Endothelial cell of umbilical vein (primary cell): ENCODE results near the gene ATRNL1. TPM values are rescaled to one million over a fixed set of nuclear protein-coding genes. Genes with fewer than 3 reads are reported as not detected.

Experiments used
- BruUV-seq: library from RNA; stranded (reverse); fragments of 400-500 nt; replicated peaks from 2 replicates; lab custom pipeline; 2021; lab: Mats Ljungman, UMichigan
- CTCF ChIA-PET: fragments of 300-600, 350-600 bp; sonication (Branson Sonifier 250); formaldehyde crosslinking; loops from one replicate; lab custom pipeline; 2021; ENCODE audit warnings: antibody characterized with exemption, inconsistent platforms; lab: Charles Lee
- POLR2A ChIA-PET: fragments of 300-600, 350-600 bp; sonication (Branson Sonifier 250); formaldehyde crosslinking; loops from one replicate; lab custom pipeline; 2021; ENCODE audit warnings: antibody characterized with exemption, inconsistent platforms; lab: Charles Lee
- DNase-seq: peaks from one replicate; pipeline ENCODE4 v3.0.0-alpha.2; 2011; ENCODE audit warnings: low read depth, low spot score
- FAIRE-seq: peaks from 2 replicates; lab custom pipeline; 2011; peaks lifted over from hg19 to GRCh38; lab: Jason Lieb, UNC
- H2AFZ ChIP-seq: 2 replicates; pipeline ENCODE4 v1.6.0; 2012; ENCODE audit warnings: low read depth, low read length, control low read depth, inconsistent platforms
- H3K27ac ChIP-seq: 2 replicates; pipeline ENCODE4 v1.5.1; 2011; ENCODE audit warnings: low read depth, mild to moderate bottlenecking, control low read depth, low read length, moderate library complexity; ENCODE audit not compliant: insufficient read depth
- H3K27me3 ChIP-seq, 2 experiments: 2 replicates each; pipeline versions ENCODE4 v1.6.0 to v1.6.1; 2011; ENCODE audit warnings: low read length in 2 of 2, mixed read lengths in 1 of 2; ENCODE audit not compliant: control insufficient read depth in 2 of 2, insufficient read depth in 2 of 2
- H3K36me3 ChIP-seq, 2 experiments: 2 replicates in 1 of 2; 3 replicates in 1 of 2; pipeline ENCODE4 v1.5.1; 2011; ENCODE audit warnings: low read length in 2 of 2, mild to moderate bottlenecking in 1 of 2, moderate library complexity in 1 of 2; ENCODE audit not compliant: control insufficient read depth in 2 of 2, insufficient read depth in 2 of 2; ENCODE audit errors: extremely low read depth in 1 of 2
- H3K4me1 ChIP-seq: 3 replicates; pipeline ENCODE4 v1.5.1; 2011; ENCODE audit warnings: mild to moderate bottlenecking, low read length; ENCODE audit not compliant: control insufficient read depth, insufficient read depth; ENCODE audit errors: extremely low read depth
- H3K4me2 ChIP-seq: 2 replicates; pipeline ENCODE4 v1.6.1; 2011; ENCODE audit warnings: low read length, control low read depth, mixed read lengths; ENCODE audit not compliant: insufficient read depth
- H3K4me3 ChIP-seq, 3 experiments: fragments of 200-600 bp in 1 of 3; sonication (generic), shearing (Covaris generic) in 1 of 3; replicated peaks in 1 of 3; 2 replicates each; pipeline ENCODE4 v1.5.1; 2011 to 2016; ENCODE audit warnings: control low read depth in 3 of 3, low read length in 3 of 3, mild to moderate bottlenecking in 2 of 3, inconsistent platforms in 1 of 3, low read depth in 1 of 3, moderate library complexity in 1 of 3; ENCODE audit not compliant: insufficient read depth in 1 of 3
- H3K79me2 ChIP-seq: 2 replicates; pipeline ENCODE4 v1.6.0; 2012; ENCODE audit warnings: low read length, inconsistent platforms; ENCODE audit not compliant: control insufficient read depth, insufficient read depth
- H3K9ac ChIP-seq: replicated peaks from 2 replicates; pipeline ENCODE3; 2011; ENCODE audit warnings: low read length, control low read depth; ENCODE audit not compliant: insufficient read depth; ENCODE audit errors: extremely low read depth
- H3K9me1 ChIP-seq: replicated peaks from 3 replicates; pipeline ENCODE4 v1.6.0; 2011; ENCODE audit warnings: mild to moderate bottlenecking, low read length; ENCODE audit not compliant: control insufficient read depth, insufficient read depth; ENCODE audit errors: extremely low read depth
- H3K9me3 ChIP-seq: replicated peaks from 2 replicates; pipeline ENCODE4 v1.5.1; 2012; ENCODE audit warnings: low read length, inconsistent platforms; ENCODE audit not compliant: control insufficient read depth, insufficient read depth
- H4K20me1 ChIP-seq: replicated peaks from 2 replicates; pipeline ENCODE3; 2011; ENCODE audit warnings: mild to moderate bottlenecking, low read length; ENCODE audit not compliant: control insufficient read depth, insufficient read depth; ENCODE audit errors: extremely low read depth
- CTCF ChIP-seq, 2 donors: IDR thresholded peaks; 1 replicate in 1 of 2; 2 replicates in 1 of 2; pipeline ENCODE4 v1.5.1; 2011; ENCODE audit warnings: low read length in 2 of 2, mild to moderate bottlenecking in 2 of 2, moderate library complexity in 2 of 2, control low read depth in 1 of 2, inconsistent platforms in 1 of 2, low read depth in 1 of 2; ENCODE audit not compliant: insufficient read depth in 1 of 2; ENCODE audit errors: extremely low read depth in 1 of 2
- EZH2 ChIP-seq: IDR thresholded peaks from 2 replicates; pipeline ENCODE4 v1.6.1; 2012; ENCODE audit warnings: borderline replicate concordance, low read depth, mild to moderate bottlenecking, moderate library complexity, low read length, inconsistent platforms; ENCODE audit not compliant: severe bottlenecking
- FOS ChIP-seq: IDR thresholded peaks from 2 replicates; pipeline ENCODE4 v1.6.1; 2011; ENCODE audit warnings: mild to moderate bottlenecking, low read length, moderate library complexity, borderline replicate concordance; ENCODE audit not compliant: insufficient read depth
- JUN ChIP-seq: IDR thresholded peaks from 2 replicates; pipeline ENCODE4 v1.6.1; 2011; ENCODE audit warnings: borderline replicate concordance, low read depth; ENCODE audit not compliant: insufficient read length, insufficient read depth
- MAX ChIP-seq: IDR thresholded peaks from 2 replicates; pipeline ENCODE4 v1.6.1; 2011; ENCODE audit not compliant: insufficient read depth, insufficient read length
- POLR2A ChIP-seq: IDR thresholded peaks from 2 replicates; pipeline ENCODE4 v1.6.1; 2012; ENCODE audit warnings: low read depth, mild to moderate bottlenecking, control low read depth, low read length
- POLR2AphosphoS5 ChIP-seq: IDR thresholded peaks from 2 replicates; pipeline ENCODE4 v1.6.1; 2012; ENCODE audit warnings: low read depth, mild to moderate bottlenecking, control low read depth, low read length, moderate library complexity; ENCODE audit not compliant: insufficient read depth
- dilution Hi-C: fragments of 300-500 bp; cut with MboI; formaldehyde crosslinking; loops from one replicate; pipeline ENCODE4 v1.15.0; 2019; ENCODE audit warnings: low sequenced_read_pairs; ENCODE audit not compliant: extremely low pct_ligation_motif_present
- intact Hi-C: fragments of 100-400 bp; cut with micrococcal nuclease; formaldehyde crosslinking; loops from one replicate; pipeline ENCODE4 v1.10.0; 2022
- polyA plus RNA-seq, 4 experiments: library from polyadenylated mRNA; depleted of rRNA in 3 of 4; stranded (reverse) in 3 of 4; unstranded in 1 of 4; fragments of >200 nt; gene quantifications; 2 replicates each; pipeline versions ENCODE4 v1.2.1 to v1.2.3, GENCODE V29; 2011 to 2012; ENCODE audit warnings: missing spikeins in 1 of 4
- total RNA-seq: library from RNA; stranded (reverse); gene quantifications from 2 replicates; pipeline ENCODE4 v1.2.3, GENCODE V29; 2021

ATRNL1 gene
- total and polyA plus RNA-seq, 2 donors (not counting 3 experiments of a cell fraction or from before 2014, with no cell fraction given), result not detected

DNA sequence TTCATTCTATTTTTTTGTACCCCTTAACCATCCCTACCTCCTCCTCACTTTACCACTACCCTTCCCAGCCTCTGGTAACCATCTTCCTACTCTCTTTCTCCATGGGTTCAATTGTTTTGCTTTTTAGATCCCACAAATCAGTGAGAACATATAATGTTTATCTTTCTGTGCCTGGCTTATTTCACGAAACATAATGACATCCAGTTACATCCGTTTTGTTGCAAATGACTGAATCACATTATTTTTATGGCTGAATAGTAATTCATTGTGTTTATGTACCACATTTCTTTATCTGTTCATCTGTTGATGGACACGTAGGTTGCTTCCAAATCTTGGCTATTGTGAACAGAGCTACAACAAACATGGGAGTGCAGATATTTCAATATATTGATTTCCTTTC is 24.1 kb downstream of the ATRNL1 start:
- Histone ChIP-seq H3K79me2 (no peaks in the 10 kb centered on the region), H3K4me3 (no peak overlapping the region), H3K9me1 (no peaks in the 10 kb centered on the region), H3K27me3 (peaks cover 2 to 3% of the 10 kb centered on the region in 2 experiments), H3K4me2 (no peak overlapping the region), H3K36me3 (no peaks in the 10 kb centered on the region), H3K9me3 (no peaks in the 10 kb centered on the region), H3K9ac (no peak overlapping the region), H4K20me1 (no peaks in the 10 kb centered on the region), H3K27ac (no peak overlapping the region), H2AFZ (no peak overlapping the region), H3K4me1 (no peaks in the 10 kb centered on the region)
- POLR2A ChIA-PET, result no interaction called here
- CTCF ChIA-PET, result no interaction called here
- TF ChIP-seq JUN, result no peak
- no peak for TF ChIP-seq MAX
- TF ChIP-seq EZH2, result no peak
- FAIRE-seq (no peak), DNase-seq (no peak)
- intact Hi-C loops (no loop called here), dilution Hi-C loops (no loop called here)
- no TSS peak for BruUV-seq

DNA sequence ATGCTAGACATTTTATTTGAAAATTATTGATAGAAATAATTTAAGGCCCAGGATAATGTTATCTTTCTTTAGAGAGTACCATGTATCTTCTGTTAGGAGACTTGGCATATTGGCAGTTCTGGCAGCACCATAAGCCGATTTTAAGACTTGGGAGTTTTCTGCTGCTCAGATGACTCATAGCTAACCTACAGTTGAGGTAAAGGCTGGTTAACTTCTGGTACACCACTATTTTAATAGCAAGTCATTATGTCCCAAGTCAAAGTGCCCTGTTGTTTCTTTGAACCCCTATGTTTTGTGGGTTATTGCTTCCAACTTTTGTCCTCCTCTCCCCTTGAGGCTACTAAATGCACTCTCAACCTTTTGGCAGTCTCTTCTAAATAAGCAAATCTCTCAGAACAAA is 25.2 kb downstream of the ATRNL1 start:
- H3K36me3 ChIP-seq, result no peaks in the 10 kb centered on the region
- dilution Hi-C loops, result no loop called here
- peaks cover 2 to 3% of the 10 kb centered on the region in 2 experiments for H3K27me3 ChIP-seq
- H3K4me2 ChIP-seq, result no peak overlapping the region
- no peak overlapping the region for H3K27ac ChIP-seq
- DNase-seq, result no peak
- no peaks in the 10 kb centered on the region for H4K20me1 ChIP-seq
- no peak for TF ChIP-seq MAX
- TF ChIP-seq POLR2AphosphoS5, result no peak
- TF ChIP-seq EZH2, result no peak
- no peak for TF ChIP-seq CTCF (IDR thresholded peaks at IDR 0.05; ENCODE audit: extremely low read depth in 1 of 2, insufficient read depth in 1 of 2, low read depth in 1 of 2, low read length in 2 of 2)
- no peak for TF ChIP-seq FOS
- no peak for TF ChIP-seq POLR2A
- no peak for TF ChIP-seq JUN
- no peaks in the 10 kb centered on the region for H3K9me3 ChIP-seq
- H3K4me3 ChIP-seq, result no peak overlapping the region
- H3K9me1 ChIP-seq, result no peaks in the 10 kb centered on the region
- ChIA-PET CTCF (no interaction called here), POLR2A (no interaction called here)
- no peak overlapping the region for H3K9ac ChIP-seq
- intact Hi-C loops, result no loop called here
- no peak overlapping the region for H2AFZ ChIP-seq
- no peaks in the 10 kb centered on the region for H3K4me1 ChIP-seq
- no peaks in the 10 kb centered on the region for H3K79me2 ChIP-seq
- FAIRE-seq, result no peak
- no TSS peak for BruUV-seq
